GM23338 (cell line): ENCODE measurements around the gene GBF1. TPM values are rescaled to one million over a fixed set of nuclear protein-coding genes. Genes with fewer than 3 reads are reported as not detected.
A peak's percentile ranks its signal among the peaks of the same experiment; 100 is the strongest.

ENCODE experiments used
- ATAC-seq: fragments of 200-7000 bp; cut with Tn5 transposase; 3 replicates; pipeline ENCODE4 v1.9.1; 2020
- DNase-seq: peaks from one replicate; pipeline ENCODE4 v3.0.0-alpha.2; 2015; ENCODE audit warnings: low spot score
- H2AFZ ChIP-seq: fragments of 200-600 bp; sonication (generic); 2 replicates; pipeline ENCODE4 v1.8.0; 2016; ENCODE audit warnings: antibody characterized with exemption, mild to moderate bottlenecking, moderate library complexity
- H3F3A ChIP-seq: fragments of 200-600 bp; sonication (generic); replicated peaks from 2 replicates; pipeline ENCODE4 v1.8.0; 2017; ENCODE audit warnings: antibody characterized with exemption, mixed run types, low read depth
- H3K27ac ChIP-seq: fragments of 200-600 bp; sonication (generic); 2 replicates; pipeline ENCODE4 v1.6.1; 2016; ENCODE audit warnings: low read depth
- H3K27me3 ChIP-seq: fragments of 200-600 bp; sonication (generic); 2 replicates; pipeline ENCODE4 v1.8.0; 2016; ENCODE audit warnings: mild to moderate bottlenecking, mixed run types, moderate library complexity; ENCODE audit not compliant: insufficient read depth
- H3K36me3 ChIP-seq: fragments of 200-600 bp; sonication (generic); 2 replicates; pipeline ENCODE4 v1.8.0; 2016; ENCODE audit warnings: mild to moderate bottlenecking; ENCODE audit not compliant: insufficient read depth
- H3K4me1 ChIP-seq: fragments of 200-600 bp; sonication (generic); 2 replicates; pipeline ENCODE4 v1.8.0; 2016; ENCODE audit warnings: mild to moderate bottlenecking, moderate library complexity; ENCODE audit not compliant: insufficient read depth
- H3K4me2 ChIP-seq: fragments of 200-600 bp; sonication (generic); 2 replicates; pipeline ENCODE4 v1.7.1; 2017; ENCODE audit warnings: mixed run types
- H3K4me3 ChIP-seq: fragments of 200-600 bp; sonication (generic); 2 replicates; pipeline ENCODE4 v1.6.1; 2016; ENCODE audit warnings: mixed run types
- H3K79me2 ChIP-seq: fragments of 200-600 bp; sonication (generic); replicated peaks from 2 replicates; pipeline ENCODE4 v1.8.0; 2017; ENCODE audit warnings: mild to moderate bottlenecking; ENCODE audit not compliant: insufficient read depth
- H3K9me2 ChIP-seq: fragments of 200-600 bp; sonication (generic); 2 replicates; pipeline ENCODE4 v1.8.0; 2017; ENCODE audit not compliant: insufficient read depth
- H4K20me1 ChIP-seq: fragments of 200-600 bp; sonication (generic); replicated peaks from 2 replicates; pipeline ENCODE4 v1.8.0; 2017; ENCODE audit warnings: mild to moderate bottlenecking; ENCODE audit not compliant: insufficient read depth
- H3K27ac Mint-ChIP-seq: 2 replicates; pipeline ENCODE4 v1.8.0; 2020; ENCODE audit warnings: inconsistent platforms, mild to moderate bottlenecking, moderate library complexity, mixed read lengths
- H3K27me3 Mint-ChIP-seq: 3 replicates; pipeline ENCODE4 v1.8.0; 2022; ENCODE audit warnings: low read depth, mild to moderate bottlenecking, moderate library complexity, mixed read lengths, inconsistent platforms; ENCODE audit not compliant: insufficient read depth, poor library complexity
- H3K36me3 Mint-ChIP-seq: 3 replicates; pipeline ENCODE4 v1.8.0; 2021; ENCODE audit warnings: low read depth, mild to moderate bottlenecking, inconsistent platforms, moderate library complexity, mixed read lengths
- H3K4me1 Mint-ChIP-seq: 3 replicates; pipeline ENCODE4 v1.8.0; 2020; ENCODE audit warnings: mild to moderate bottlenecking, inconsistent platforms, mixed read lengths
- H3K4me3 Mint-ChIP-seq: 3 replicates; pipeline ENCODE4 v1.8.0; 2021; ENCODE audit warnings: moderate library complexity, mild to moderate bottlenecking, inconsistent platforms, mixed read lengths
- H3K9me3 Mint-ChIP-seq: 3 replicates; pipeline ENCODE4 v1.8.0; 2020; ENCODE audit warnings: moderate library complexity, mild to moderate bottlenecking, inconsistent platforms, mixed read lengths
- EZH2phosphoT487 ChIP-seq: fragments of 200-600 bp; sonication (generic); IDR thresholded peaks from one replicate; pipeline ENCODE4 v1.8.1; 2018; ENCODE audit warnings: antibody characterized with exemption; ENCODE audit not compliant: unreplicated experiment
- NANOG ChIP-seq: IDR thresholded peaks from 2 replicates; pipeline ENCODE4 v1.6.1; 2016; ENCODE audit warnings: antibody characterized with exemption, borderline replicate concordance
- STAT1 ChIP-seq: IDR thresholded peaks from one replicate; pipeline ENCODE4 v1.6.1; 2016; ENCODE audit warnings: antibody characterized with exemption; ENCODE audit not compliant: unreplicated experiment
- ZNF114 ChIP-seq: fragments of 250-450 bp; sonication (Bioruptor Pico); IDR thresholded peaks from 2 replicates; pipeline ENCODE4 v1.5.0; 2020; ENCODE audit warnings: mild to moderate bottlenecking, moderate library complexity
- ZNF462 ChIP-seq: fragments of 250-450 bp; sonication (Bioruptor Pico); IDR thresholded peaks from 2 replicates; pipeline ENCODE4 v1.5.0; 2020; ENCODE audit warnings: mild to moderate bottlenecking, moderate library complexity
- polyA plus RNA-seq: library from polyadenylated mRNA; unstranded; fragments of >200 nt; fragmentation: Nextera tagmentation; extraction: Ambion mirVana; gene quantifications from 2 replicates; pipeline ENCODE4 v1.2.1, GENCODE V29; 2016
- total RNA-seq: library from RNA; depleted of rRNA; stranded (reverse); fragments of >200 nt; shearing (Covaris generic); gene quantifications from 2 replicates; pipeline ENCODE4 v1.2.3, GENCODE V29; 2014

Gene GBF1
- total and polyA plus RNA-seq, 2 experiments from 2014 or later, result 6.5 to 27.2 TPM

GRCh38 chr10:102408131-102408727, 162.9 kb downstream of the GBF1 start:
- Mint-ChIP-seq H3K9me3 (no peaks in the 10 kb centered on the region), H3K36me3 (peaks cover 2% of the 10 kb centered on the region; the same call in 1 of the 3 replicates), H3K4me3 (peak overlapping the region; percentile 62), H3K27ac (no peak overlapping the region), H3K4me1 (peaks cover 30% of the 10 kb centered on the region), H3K27me3 (peaks cover 56% of the 10 kb centered on the region)
- DNase-seq (no peak), ATAC-seq (no peak)
- Histone ChIP-seq H3K9me2 (no peaks in the 10 kb centered on the region), H3K4me1 (peaks cover 16% of the 10 kb centered on the region), H3K4me3 (peak overlapping the region; percentile 75), H3K27me3 (peaks cover 53% of the 10 kb centered on the region), H3K27ac (no peak overlapping the region), H3F3A (peaks cover 11% of the 10 kb centered on the region), H3K4me2 (peak overlapping the region; percentile 86), H4K20me1 (no peaks in the 10 kb centered on the region), H3K79me2 (no peaks in the 10 kb centered on the region), H2AFZ (no peak overlapping the region), H3K36me3 (no peaks in the 10 kb centered on the region)
- no peak for TF ChIP-seq NANOG
- no peak for TF ChIP-seq ZNF114
- TF ChIP-seq STAT1, result no peak
- TF ChIP-seq EZH2phosphoT487, result no peak
- no peak for TF ChIP-seq ZNF462 (CRISPR knock-in tag)
